Activated T-helper 17 cell treated with anti-CD3 and anti-CD28 coated beads, Interleukin-2, amount 50 U/mL, for 72 hours (primary cell): ENCODE measurements around the gene AHRR. TPM values are rescaled to one million over a fixed set of nuclear protein-coding genes. Genes with fewer than 3 reads are reported as not detected.

ENCODE experiments used
- ATAC-seq: fragments of 150-1000 bp; cut with Tn5 transposase; replicated peaks from 2 replicates; pipeline ENCODE4 v1.10.0; 2021; ENCODE audit warnings: mild to moderate bottlenecking, moderate library complexity
- H3K27ac Mint-ChIP-seq: one replicate; pipeline ENCODE4 v1.8.0; 2022; ENCODE audit warnings: mixed read lengths
- H3K27me3 Mint-ChIP-seq: one replicate; pipeline ENCODE4 v1.8.0; 2022; ENCODE audit warnings: mixed read lengths
- H3K36me3 Mint-ChIP-seq: one replicate; pipeline ENCODE4 v1.8.0; 2022; ENCODE audit warnings: low read depth, mild to moderate bottlenecking, mixed read lengths
- H3K4me1 Mint-ChIP-seq: one replicate; pipeline ENCODE4 v1.8.0; 2022; ENCODE audit warnings: mixed read lengths
- H3K4me3 Mint-ChIP-seq: one replicate; pipeline ENCODE4 v1.8.0; 2022; ENCODE audit warnings: mild to moderate bottlenecking, mixed read lengths
- H3K9me3 Mint-ChIP-seq: one replicate; pipeline ENCODE4 v1.8.0; 2022; ENCODE audit warnings: mixed read lengths
- total RNA-seq, 2 donors: library from RNA; stranded (reverse); gene quantifications; one replicate each; pipeline ENCODE4 v1.2.3, GENCODE V29; 2022

Gene AHRR
- total RNA-seq, 2 donors from 2014 or later, result 49.5 to 78.1 TPM

DNA sequence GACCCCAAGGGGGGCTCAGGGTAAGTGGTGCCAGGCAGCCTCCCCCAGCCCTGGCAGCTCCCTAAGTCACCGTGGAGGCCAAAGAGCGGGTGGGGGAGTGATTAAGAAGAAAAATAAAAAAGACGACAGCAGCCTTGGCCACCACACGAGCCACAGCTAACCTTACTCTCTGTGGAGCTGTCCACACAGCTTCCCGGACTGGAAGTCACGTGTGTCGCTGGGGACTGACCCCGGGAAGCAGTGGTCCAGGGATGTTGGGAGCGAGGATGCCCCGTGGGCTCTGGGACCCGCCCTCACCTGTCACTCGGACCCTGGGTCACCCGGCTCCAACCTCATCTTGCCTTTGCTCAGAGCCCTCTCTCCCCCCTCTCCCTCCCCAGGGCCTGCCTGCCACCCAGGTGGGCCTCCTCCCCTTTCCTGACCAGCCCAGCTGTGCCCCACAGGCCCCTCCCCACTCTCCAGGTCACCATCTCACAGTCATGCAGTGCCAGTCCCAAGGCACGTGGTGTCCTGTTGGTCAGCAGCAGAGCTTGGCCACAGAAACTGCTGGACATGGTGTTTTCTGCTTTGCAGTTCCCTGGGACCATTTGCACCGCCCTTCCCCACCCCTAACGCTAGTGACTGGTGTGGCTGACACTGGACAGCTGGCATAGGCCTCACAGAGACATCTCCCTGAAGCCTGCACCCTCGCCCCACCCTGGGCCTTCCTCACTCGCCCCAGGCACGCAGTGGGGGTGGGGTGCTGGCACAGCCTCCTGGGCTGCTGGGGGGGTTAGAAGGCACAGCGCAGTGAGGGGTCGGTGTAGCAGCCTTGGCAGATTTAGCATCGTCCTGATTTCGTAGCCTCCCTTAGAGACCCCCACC is 111.6 kb downstream of the AHRR start:
- no peak overlapping the region for H3K4me3 Mint-ChIP-seq
- H3K4me1 Mint-ChIP-seq, result peaks cover under 1% of the 10 kb centered on the region
- ATAC-seq, result no peak
- H3K27ac Mint-ChIP-seq, result no peak overlapping the region
- peaks cover 8% of the 10 kb centered on the region for H3K27me3 Mint-ChIP-seq
- no peaks in the 10 kb centered on the region for H3K9me3 Mint-ChIP-seq
- peaks cover 43% of the 10 kb centered on the region for H3K36me3 Mint-ChIP-seq

DNA sequence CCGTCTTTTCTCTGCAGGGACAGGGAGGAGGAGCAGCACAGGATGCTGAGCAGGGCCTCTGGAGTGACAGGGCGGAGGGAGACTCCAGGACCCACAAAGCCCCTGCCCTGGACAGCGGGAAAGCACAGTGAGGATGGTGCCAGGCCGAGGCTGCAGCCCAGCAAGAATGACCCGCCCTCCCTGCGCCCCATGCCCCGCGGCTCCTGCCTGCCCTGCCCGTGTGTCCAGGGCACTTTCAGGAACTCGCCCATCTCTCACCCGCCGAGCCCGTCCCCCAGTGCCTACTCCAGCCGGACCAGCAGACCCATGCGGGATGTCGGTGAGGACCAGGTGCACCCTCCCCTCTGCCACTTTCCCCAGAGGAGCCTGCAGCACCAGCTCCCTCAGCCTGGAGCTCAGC is 112.3 kb downstream of the AHRR start:
- Mint-ChIP-seq H3K27me3 (peaks cover 8% of the 10 kb centered on the region), H3K27ac (no peak overlapping the region), H3K9me3 (no peaks in the 10 kb centered on the region), H3K4me3 (no peak overlapping the region), H3K4me1 (no peaks in the 10 kb centered on the region), H3K36me3 (peaks cover 36% of the 10 kb centered on the region)
- no peak for ATAC-seq

DNA sequence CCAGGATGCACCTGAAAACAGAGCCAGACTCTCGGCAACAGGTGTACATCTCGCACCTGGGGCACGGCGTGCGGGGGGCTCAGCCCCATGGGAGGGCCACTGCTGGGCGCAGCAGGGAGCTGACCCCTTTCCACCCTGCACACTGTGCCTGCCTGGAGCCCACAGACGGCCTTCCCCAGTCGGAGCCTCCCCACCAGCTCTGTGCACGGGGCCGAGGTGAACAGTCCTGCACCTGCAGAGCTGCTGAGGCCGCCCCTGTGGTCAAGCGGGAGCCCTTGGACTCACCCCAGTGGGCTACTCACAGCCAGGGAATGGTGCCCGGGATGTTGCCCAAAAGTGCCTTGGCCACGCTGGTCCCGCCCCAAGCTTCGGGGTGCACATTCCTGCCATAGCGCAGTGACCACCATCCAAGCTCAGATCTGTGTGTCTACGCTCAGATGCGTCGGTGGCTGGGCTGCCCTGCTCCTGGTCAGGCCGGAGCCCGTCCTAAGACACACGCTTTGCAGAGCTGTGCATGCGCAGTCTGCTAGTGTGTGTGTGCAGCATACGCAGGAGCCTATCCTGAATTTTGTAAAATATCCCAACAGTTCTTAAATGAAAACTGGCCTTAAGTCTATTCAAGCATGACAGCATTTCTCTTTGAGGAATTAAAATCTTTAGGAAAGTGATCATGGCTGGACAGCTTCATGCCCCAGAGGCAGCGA is 113.1 kb downstream of the AHRR start:
- no peak overlapping the region for H3K4me3 Mint-ChIP-seq

DNA sequence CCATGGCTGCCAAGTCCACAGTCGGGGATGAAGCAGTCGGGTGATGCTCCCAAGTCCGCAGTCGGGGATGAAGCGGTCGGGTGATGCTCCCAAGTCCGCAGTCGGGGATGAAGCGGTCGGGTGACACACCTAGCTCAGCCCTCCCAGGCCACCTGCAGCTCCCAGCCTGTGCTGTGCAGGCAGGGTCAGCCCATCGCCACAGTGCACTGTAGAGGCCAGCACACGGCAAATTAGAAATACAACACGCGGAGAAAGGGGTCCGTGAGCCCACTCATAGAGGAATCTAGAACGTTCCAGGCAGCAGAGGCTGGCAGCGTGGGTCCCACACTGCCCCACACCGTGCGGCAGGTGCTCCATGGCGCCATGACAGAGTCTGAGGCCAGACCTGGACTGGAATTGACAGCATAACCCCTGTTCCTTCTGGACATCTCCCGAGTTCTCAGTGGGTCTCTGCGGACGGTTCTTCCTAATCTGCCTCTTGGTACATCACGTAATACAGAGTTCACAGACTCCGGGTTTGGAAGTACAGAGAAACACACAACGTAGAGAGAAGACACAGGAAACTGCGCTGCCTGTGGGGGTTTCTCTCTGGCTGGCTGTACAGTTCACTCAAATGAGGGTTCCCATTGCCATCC is 113.8 kb downstream of the AHRR start:
- H3K9me3 Mint-ChIP-seq, result no peaks in the 10 kb centered on the region
- no peak overlapping the region for H3K4me3 Mint-ChIP-seq
- peaks cover 27% of the 10 kb centered on the region for H3K36me3 Mint-ChIP-seq
- H3K27me3 Mint-ChIP-seq, result peaks cover 8% of the 10 kb centered on the region
- H3K27ac Mint-ChIP-seq, result no peak overlapping the region
- H3K4me1 Mint-ChIP-seq, result no peaks in the 10 kb centered on the region
- no peak for ATAC-seq

More for the DNA sequence above, 113.1 kb downstream of the AHRR start:
- H3K27me3 Mint-ChIP-seq, result peaks cover 8% of the 10 kb centered on the region
- peaks cover 33% of the 10 kb centered on the region for H3K36me3 Mint-ChIP-seq
- H3K4me1 Mint-ChIP-seq, result no peaks in the 10 kb centered on the region
- no peak for ATAC-seq
- H3K9me3 Mint-ChIP-seq, result no peaks in the 10 kb centered on the region
- H3K27ac Mint-ChIP-seq, result no peak overlapping the region

DNA sequence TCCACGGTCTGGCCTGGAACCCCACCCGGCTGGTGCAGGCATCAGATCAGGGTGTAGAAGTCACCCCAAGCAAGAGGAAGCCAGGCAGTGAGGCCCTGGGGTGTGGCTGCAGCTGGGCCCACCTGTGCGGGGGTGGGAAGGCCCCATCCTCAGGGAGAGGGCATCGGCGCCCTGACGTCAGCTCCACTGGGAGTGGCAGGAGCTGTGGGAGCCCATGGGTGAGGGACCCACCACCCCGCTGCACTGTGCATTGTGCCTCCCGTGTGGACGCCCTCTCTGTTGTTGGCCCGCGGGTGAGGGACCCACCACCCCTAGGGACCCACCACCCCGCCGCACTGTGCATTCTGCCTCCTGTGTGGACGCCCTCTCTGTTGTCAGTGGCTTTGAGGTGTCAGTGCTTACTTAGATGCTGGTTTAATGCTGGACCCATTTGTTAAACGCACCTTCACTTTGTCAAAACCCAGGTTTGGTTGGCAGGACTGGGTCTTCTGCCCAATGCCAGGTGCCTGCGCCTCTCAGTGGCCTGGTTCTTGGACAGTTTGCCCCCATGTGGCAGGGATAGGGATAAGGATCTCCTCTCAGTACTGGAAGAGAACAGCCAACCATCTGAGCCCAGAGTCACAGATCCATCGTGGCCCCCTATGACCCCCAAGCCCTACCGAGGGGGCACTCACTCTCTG is 114.6 kb downstream of the AHRR start:
- H3K27me3 Mint-ChIP-seq, result peaks cover 8% of the 10 kb centered on the region
- H3K9me3 Mint-ChIP-seq, result no peaks in the 10 kb centered on the region
- H3K36me3 Mint-ChIP-seq, result peaks cover 22% of the 10 kb centered on the region
- ATAC-seq, result peak; percentile 30
- H3K4me1 Mint-ChIP-seq, result no peaks in the 10 kb centered on the region
- H3K27ac Mint-ChIP-seq, result no peak overlapping the region
- no peak overlapping the region for H3K4me3 Mint-ChIP-seq

DNA sequence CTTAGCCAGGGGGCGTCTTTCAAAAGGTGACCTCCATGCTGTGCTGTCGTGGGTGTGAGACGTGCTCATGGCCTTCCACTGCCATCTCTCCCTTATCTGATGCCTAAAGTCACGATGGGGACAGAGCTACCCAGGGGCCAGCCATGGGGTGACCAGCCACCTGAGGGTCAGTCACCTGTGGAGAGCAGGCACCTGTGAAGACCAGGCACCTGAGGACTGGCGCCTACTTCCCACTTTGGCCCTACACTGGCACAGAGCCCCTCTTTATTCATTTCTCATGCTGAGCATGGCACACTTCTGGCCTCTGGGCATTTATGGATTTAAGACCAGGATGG is 115.1 kb downstream of the AHRR start:
- no peak overlapping the region for H3K4me3 Mint-ChIP-seq
- ATAC-seq, result peak; percentile 5
- H3K27me3 Mint-ChIP-seq, result peaks cover 8% of the 10 kb centered on the region
- H3K27ac Mint-ChIP-seq, result no peak overlapping the region
- peaks cover 21% of the 10 kb centered on the region for H3K36me3 Mint-ChIP-seq
- no peaks in the 10 kb centered on the region for H3K4me1 Mint-ChIP-seq
- H3K9me3 Mint-ChIP-seq, result no peaks in the 10 kb centered on the region

DNA sequence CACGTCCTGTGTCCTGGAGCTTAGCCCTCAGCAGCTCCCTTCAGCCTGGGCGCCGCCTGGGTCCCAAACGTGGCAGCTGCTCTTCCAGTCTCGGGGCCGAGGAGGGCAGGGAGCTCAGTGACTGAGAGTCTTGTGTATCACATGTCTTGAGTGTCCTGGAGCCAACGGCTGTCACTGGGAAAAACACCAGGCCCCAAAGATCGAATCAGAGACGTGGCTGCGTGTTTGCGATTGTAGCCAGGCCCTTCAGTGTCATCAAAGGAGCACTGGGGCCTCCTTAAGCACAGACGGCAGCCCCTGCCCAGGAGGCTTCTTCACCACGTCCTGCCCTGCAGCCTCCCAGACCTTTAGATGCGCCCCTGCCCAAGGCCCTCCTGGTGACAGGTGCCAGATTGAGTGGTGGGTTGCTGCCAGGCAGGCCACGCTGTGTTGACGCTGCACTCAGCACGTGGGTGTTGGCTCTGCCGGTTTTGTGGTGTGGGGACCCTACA is 115.8 kb downstream of the AHRR start:
- Mint-ChIP-seq H3K9me3 (no peaks in the 10 kb centered on the region), H3K4me3 (no peak overlapping the region), H3K4me1 (no peaks in the 10 kb centered on the region), H3K27me3 (peaks cover 6% of the 10 kb centered on the region), H3K36me3 (peaks cover 15% of the 10 kb centered on the region), H3K27ac (no peak overlapping the region)
- no peak for ATAC-seq

DNA sequence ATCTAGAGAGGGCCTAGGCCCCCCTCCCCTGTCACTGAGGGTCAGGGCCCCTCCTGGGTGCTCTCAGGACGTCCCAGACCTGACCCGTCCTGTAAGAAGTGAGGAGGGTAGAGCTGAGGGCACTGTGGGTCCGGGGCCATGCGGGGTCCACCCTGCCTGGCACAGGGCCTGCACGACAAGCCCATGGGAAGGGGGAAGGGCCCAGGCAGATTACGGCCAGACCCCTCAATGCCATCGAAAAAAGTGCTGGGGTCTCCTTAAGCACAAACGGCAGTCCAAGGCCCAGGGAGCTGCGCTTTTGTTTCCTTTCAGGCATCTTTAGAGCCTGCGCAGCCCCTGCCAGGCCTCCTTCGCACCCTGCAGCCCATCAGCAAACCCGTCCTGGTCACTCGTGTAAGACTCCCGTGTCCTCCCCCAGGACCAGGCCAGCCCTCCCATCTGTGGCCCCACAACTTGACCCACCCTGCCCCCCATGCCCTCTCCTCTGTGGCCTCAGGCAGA is 117.0 kb downstream of the AHRR start:
- no peaks in the 10 kb centered on the region for H3K4me1 Mint-ChIP-seq
- no peak overlapping the region for H3K27ac Mint-ChIP-seq
- H3K9me3 Mint-ChIP-seq, result no peaks in the 10 kb centered on the region
- no peak for ATAC-seq
- no peak overlapping the region for H3K4me3 Mint-ChIP-seq
- peaks cover 12% of the 10 kb centered on the region for H3K36me3 Mint-ChIP-seq
- H3K27me3 Mint-ChIP-seq, result peaks cover 3% of the 10 kb centered on the region

DNA sequence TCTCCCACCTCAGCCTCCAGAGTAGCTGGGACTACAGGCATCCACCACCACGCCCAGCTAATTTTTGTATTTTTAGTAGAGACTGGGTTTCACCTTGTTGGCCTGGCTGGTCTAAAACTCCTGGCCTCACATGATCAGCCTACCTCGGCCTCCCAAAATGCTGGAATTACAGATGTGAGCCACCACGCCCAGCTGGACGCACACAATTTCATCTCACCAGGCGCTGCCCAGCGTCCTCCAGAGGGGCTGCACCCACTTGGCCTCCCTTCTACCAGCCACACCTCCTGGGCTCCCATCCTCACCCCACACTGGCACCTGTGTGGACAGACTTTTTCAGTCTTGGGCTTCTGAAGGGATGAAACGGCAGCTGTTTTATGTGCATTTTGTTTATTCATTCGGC is 117.7 kb downstream of the AHRR start:
- peak overlapping the region; percentile 62 for H3K27ac Mint-ChIP-seq
- no peak for ATAC-seq
- H3K4me1 Mint-ChIP-seq, result peaks cover 2% of the 10 kb centered on the region

DNA sequence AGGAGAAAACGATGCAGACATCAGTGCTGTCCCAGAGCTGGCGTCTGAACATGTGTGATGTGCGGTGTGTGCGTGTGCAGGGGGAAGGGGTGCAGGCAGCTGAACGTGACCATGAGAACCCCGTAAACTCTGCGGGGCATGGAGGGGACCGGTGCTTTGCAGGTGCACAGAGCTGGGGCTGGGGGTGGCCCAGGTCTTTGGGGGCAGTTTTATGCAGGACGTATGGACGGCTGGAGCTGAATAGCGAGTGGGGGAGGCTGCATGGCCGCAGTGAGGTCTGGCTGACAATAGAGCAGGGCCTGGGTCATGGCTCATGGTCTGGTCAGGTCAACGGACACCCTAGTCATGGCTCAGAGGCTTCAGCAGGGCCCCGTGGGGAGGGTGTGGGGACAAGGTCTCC is 118.1 kb downstream of the AHRR start:
- H3K27me3 Mint-ChIP-seq, result peaks cover 3% of the 10 kb centered on the region
- H3K9me3 Mint-ChIP-seq, result no peaks in the 10 kb centered on the region
- ATAC-seq, result no peak
- peaks cover 20% of the 10 kb centered on the region for H3K36me3 Mint-ChIP-seq
- H3K27ac Mint-ChIP-seq, result peak overlapping the region; percentile 62
- H3K4me3 Mint-ChIP-seq, result no peak overlapping the region
- peaks cover 6% of the 10 kb centered on the region for H3K4me1 Mint-ChIP-seq

More for the DNA sequence above, 117.7 kb downstream of the AHRR start:
- H3K9me3 Mint-ChIP-seq, result no peaks in the 10 kb centered on the region
- H3K4me3 Mint-ChIP-seq, result no peak overlapping the region
- H3K27me3 Mint-ChIP-seq, result peaks cover 3% of the 10 kb centered on the region
- peaks cover 15% of the 10 kb centered on the region for H3K36me3 Mint-ChIP-seq

DNA sequence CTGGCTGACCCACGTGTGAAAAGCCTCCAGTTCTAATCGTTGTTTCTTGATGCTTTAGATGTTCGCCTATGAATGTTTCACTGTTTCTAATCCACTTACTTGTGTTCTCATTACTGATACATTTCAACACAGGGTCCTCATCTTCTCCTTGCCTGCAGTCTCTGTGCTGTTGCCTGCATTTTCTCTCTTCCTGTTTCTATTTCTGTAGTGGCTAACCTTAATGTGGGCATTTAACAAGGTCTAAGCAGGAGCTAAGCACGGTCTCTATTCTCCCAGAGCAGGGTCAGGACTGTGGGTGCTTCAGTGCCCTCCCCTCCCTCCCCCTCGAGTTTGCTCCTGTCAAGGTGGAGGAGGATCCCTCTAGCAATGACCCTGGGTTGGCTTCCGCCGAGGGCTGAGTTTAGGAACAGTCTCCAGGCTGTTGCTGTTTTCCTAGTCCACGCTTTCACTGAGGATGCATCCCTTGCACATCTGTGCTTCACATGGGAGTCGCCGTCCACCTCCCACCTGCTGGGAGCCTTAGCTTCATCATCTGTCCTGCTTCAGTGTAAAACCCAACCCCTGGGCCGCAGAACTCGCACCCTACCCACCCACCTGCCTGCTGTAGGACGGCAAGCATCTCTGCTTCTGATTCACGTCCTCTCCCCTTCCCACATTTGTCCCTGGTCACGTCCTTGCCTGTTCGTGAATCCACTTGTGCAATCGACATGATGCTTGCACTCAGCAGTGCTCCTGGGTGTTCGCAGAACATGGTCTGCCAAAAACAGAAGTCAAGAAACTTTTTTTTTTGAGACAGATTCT is 119.1 kb downstream of the AHRR start:
- peaks cover 11% of the 10 kb centered on the region for H3K4me1 Mint-ChIP-seq
- H3K27ac Mint-ChIP-seq, result no peak overlapping the region
- H3K27me3 Mint-ChIP-seq, result peaks cover under 1% of the 10 kb centered on the region
- H3K36me3 Mint-ChIP-seq, result peaks cover 29% of the 10 kb centered on the region
- no peak for ATAC-seq
- no peak overlapping the region for H3K4me3 Mint-ChIP-seq
- H3K9me3 Mint-ChIP-seq, result no peaks in the 10 kb centered on the region

DNA sequence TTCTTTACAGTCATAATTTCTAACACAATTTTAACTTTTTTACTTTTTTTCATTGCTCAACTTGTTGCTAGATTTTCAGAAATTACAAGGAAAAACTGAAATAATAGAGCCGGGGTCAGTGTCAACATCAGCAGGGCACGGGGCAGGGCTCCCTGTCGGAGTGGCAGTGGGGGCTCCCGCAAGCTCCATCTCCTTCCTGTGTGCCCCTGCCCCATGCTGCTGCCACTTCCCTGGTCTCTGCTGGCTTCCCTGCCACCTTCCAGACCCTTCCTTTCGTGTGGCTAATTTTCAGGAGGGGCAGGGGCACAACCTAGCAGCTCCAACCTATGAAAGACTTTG is 120.5 kb downstream of the AHRR start:
- H3K4me1 Mint-ChIP-seq, result peaks cover 20% of the 10 kb centered on the region
- no peaks in the 10 kb centered on the region for H3K27me3 Mint-ChIP-seq

DNA sequence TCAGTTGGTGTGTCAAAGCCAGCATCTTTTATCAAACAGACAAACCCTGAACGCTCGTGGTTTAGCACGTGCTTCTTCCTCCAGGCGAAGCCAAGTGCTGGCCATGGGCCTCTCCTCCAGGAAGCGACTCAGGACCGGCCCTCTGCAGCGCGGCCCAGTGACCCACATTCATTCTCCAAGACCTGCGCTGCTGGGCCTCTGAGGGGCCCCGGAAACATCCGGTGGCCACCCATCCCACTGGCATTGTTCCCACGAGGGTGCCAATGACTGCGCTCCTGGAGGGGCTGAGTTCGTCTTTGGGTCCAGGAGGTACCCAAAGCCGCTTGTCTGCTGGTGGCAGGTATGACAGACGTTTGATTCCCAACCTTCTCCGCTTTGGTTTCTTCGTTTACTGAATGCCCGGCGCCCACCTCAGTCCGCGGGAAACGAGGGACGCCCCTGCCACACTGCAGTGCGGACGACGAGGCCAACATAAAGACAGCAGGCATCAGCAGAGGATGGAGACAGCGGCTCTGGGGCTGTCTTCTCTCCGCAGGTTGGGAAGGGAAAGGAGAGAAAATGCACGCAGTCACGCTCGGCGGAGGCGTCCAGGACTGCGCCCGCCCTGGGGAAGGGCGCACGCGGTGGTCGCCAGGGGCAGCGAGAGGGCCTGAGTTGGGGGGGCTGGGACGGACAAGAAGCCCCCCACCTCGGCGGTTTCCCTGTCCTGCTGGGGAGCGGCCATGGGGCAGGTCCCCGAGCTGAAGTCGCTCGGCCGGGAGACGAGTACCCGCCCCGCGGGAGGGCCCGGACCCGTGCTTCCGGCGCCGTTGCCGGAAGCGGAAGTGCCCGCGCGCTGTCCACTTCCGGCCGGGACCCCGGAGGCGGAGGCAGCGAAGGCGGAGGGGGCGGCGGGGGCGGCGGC is 121.1 kb downstream of the AHRR start, which contains the start of gene EXOC3:
TSS of gene EXOC3 (plus strand) at position 842 of the 904 bp plus-strand sequence. CDS start 3,030 bp downstream, outside the sequence.
- peak within 1 kb of the TSS; percentile 91 for H3K4me3 Mint-ChIP-seq
- ATAC-seq, result peak; percentile 94
- no peaks in the 10 kb centered on the region for H3K9me3 Mint-ChIP-seq
- peak within 1 kb of the TSS; percentile 93 for H3K27ac Mint-ChIP-seq
- H3K27me3 Mint-ChIP-seq, result no peaks in the 10 kb centered on the region
- H3K36me3 Mint-ChIP-seq, result peaks cover 43% of the 10 kb centered on the region
- peaks cover 21% of the 10 kb centered on the region for H3K4me1 Mint-ChIP-seq

More for the DNA sequence above, 120.5 kb downstream of the AHRR start:
- ATAC-seq, result no peak
- Mint-ChIP-seq H3K27ac (peak overlapping the region; percentile 93), H3K36me3 (peaks cover 37% of the 10 kb centered on the region), H3K4me3 (peak overlapping the region; percentile 91), H3K9me3 (no peaks in the 10 kb centered on the region)
